Lung (tissue), 12 donors: ENCODE results near the gene ATP6V1E1. TPM values are rescaled to one million over a fixed set of nuclear protein-coding genes. Genes with fewer than 3 reads are reported as not detected.

Experiments used
- ATAC-seq: fragments of 200-7000 bp; cut with Tn5 transposase; one replicate; pipeline ENCODE4 v1.9.1; 2020; ENCODE audit warnings: moderate number of reproducible peaks; ENCODE audit not compliant: insufficient read depth, low FRiP score
- DNase-seq, 3 donors: peaks; one replicate each; pipeline ENCODE4 v3.0.0-alpha.2; 2013 to 2017
- H3K27ac ChIP-seq, 2 donors: one replicate each; pipeline ENCODE4 v1.5.1; 2013; ENCODE audit warnings: mild to moderate bottlenecking in 2 of 2, moderate library complexity in 2 of 2, control low read depth in 1 of 2, inconsistent platforms in 1 of 2, low read depth in 1 of 2, low read length in 1 of 2
- H3K27me3 ChIP-seq, 3 donors: one replicate each; pipeline ENCODE4 v1.5.1; 2013; ENCODE audit warnings: low read length in 2 of 3; ENCODE audit not compliant: control insufficient read depth in 3 of 3, insufficient read depth in 3 of 3
- H3K36me3 ChIP-seq, 4 donors: one replicate each; pipeline ENCODE4 v1.5.1; 2013; ENCODE audit warnings: low read length in 4 of 4, mild to moderate bottlenecking in 1 of 4, moderate library complexity in 1 of 4; ENCODE audit not compliant: control insufficient read depth in 4 of 4, insufficient read depth in 4 of 4
- H3K4me1 ChIP-seq, 5 donors: one replicate each; pipeline ENCODE4 v1.5.1; 2013; ENCODE audit warnings: low read length in 5 of 5, mild to moderate bottlenecking in 2 of 5, moderate library complexity in 1 of 5; ENCODE audit not compliant: control insufficient read depth in 5 of 5, insufficient read depth in 5 of 5
- H3K4me3 ChIP-seq: one replicate; pipeline ENCODE4 v1.5.1; 2013; ENCODE audit warnings: mild to moderate bottlenecking, control low read depth, moderate library complexity
- H3K9ac ChIP-seq, 2 donors: one replicate each; pipeline ENCODE4 v1.5.1; 2013; ENCODE audit warnings: low read length in 2 of 2, control low read depth in 1 of 2; ENCODE audit not compliant: insufficient read depth in 1 of 2
- H3K9me3 ChIP-seq, 4 donors: one replicate each; pipeline ENCODE4 v1.5.1; 2013; ENCODE audit warnings: low read length in 3 of 4, mild to moderate bottlenecking in 1 of 4, moderate library complexity in 1 of 4; ENCODE audit not compliant: control insufficient read depth in 4 of 4, insufficient read depth in 3 of 4
- CTCF ChIP-seq: IDR thresholded peaks from 2 replicates; pipeline ENCODE4 v1.5.1; 2012; ENCODE audit warnings: mild to moderate bottlenecking; ENCODE audit errors: control extremely low read depth, extremely low read depth
- WGBS, 2 donors: extraction: QIAGEN DNeasy Blood & Tissue Kit; methylation state at CpG; one replicate each; pipeline ENCODE4 v1.1.7; 2013; 5-methylcytosine and 5-hydroxymethylcytosine counted together
- polyA plus RNA-seq, 2 donors: library from polyadenylated mRNA; stranded (reverse); fragments of 200-250 nt; gene quantifications; one replicate each; pipeline ENCODE4 v1.2.1, GENCODE V29; 2013
- total RNA-seq, 2 donors: library from RNA; depleted of rRNA in 1 of 2; stranded (reverse); fragments of >200 nt in 1 of 2; gene quantifications; one replicate each; pipeline ENCODE4 v1.2.1, GENCODE V29; 2014 to 2021
- donor health status: control.
- donor health status: control.
- donor health status: Bipolar disorder and iron deficiency.
- donor health status: healthy.
- donor health status: DM: yes; HTN: yes; CAD: no.

The ATP6V1E1 gene
- total and polyA plus RNA-seq, 4 donors = 109 to 199 (median 124) TPM

DNA sequence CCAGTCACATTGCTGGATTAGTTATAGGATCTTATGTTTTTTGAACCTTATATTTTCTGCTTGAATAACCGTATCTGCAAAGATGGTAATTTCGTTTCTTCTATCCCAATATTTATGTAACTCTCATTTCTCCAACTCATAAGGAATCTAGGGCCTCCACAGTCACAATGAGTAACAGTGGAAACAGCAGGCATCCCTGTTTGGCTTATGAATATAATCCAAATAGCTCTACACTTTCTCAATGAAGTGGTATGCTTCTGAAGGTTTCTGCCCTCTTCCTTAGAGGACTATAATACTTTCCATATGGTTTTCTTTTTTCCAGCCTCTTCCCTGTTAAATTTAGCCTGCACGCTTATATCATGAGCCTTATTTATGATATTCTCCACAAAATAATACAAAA, 16.5 kb downstream of the ATP6V1E1 start:
- H3K4me3 ChIP-seq = no peak overlapping the region
- WGBS, 2 donors = 61 to 80% methylated on average over 3 of the region's 3 CpGs
- ATAC-seq = no peak

GRCh38 chr22:17607891-17608521, 20.5 kb downstream of the ATP6V1E1 start:
- Histone ChIP-seq H3K4me1 (peaks cover 0 to 15% (median 4%) of the 10 kb centered on the region in 5 donors), H3K9me3 (no peaks in the 10 kb centered on the region), H3K4me3 (no peak overlapping the region), H3K27ac (no peak overlapping the region), H3K9ac (no peak overlapping the region), H3K27me3 (no peaks in the 10 kb centered on the region), H3K36me3 (peaks cover 0 to 17% (median 11%) of the 10 kb centered on the region in 4 donors)
- WGBS, 2 donors = 93 to 97% methylated on average over 4 of the region's 4 CpGs
- no peak for DNase-seq
- TF ChIP-seq CTCF = no peak
- no peak for ATAC-seq

More for the DNA sequence above, 16.5 kb downstream of the ATP6V1E1 start:
- no peak for TF ChIP-seq CTCF
- no peak overlapping the region for H3K9ac ChIP-seq
- peaks cover 0 to 18% (median 12%) of the 10 kb centered on the region in 4 donors for H3K36me3 ChIP-seq
- H3K4me1 ChIP-seq = peaks cover 0 to 13% (median 0%) of the 10 kb centered on the region in 5 donors
- H3K27ac ChIP-seq = no peak overlapping the region
- no peak for DNase-seq
- H3K27me3 ChIP-seq = no peaks in the 10 kb centered on the region
- H3K9me3 ChIP-seq = no peaks in the 10 kb centered on the region

DNA sequence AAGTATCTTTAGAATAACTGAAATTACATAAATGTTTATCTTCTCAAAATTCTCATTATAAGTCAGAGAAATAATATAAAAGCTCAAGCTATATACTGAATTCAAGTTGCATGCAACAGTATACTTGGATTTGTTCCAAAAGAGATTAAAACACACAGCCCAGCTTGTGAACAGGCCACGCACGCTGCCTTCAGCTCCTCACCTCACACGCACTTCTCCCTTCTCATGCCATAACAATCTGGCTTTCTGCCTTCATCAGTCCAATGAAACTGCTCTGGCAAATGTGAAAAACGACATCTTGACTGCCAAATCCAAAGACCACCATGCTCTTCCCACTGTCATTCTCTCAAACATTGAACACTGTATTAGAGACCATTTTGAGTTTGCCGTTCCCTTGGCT, 22.1 kb downstream of the ATP6V1E1 start:
- Histone ChIP-seq H3K4me1 (peaks cover 0 to 15% (median 4%) of the 10 kb centered on the region in 5 donors), H3K36me3 (peaks cover 0 to 10% (median 6%) of the 10 kb centered on the region in 4 donors), H3K27me3 (no peaks in the 10 kb centered on the region), H3K4me3 (no peak overlapping the region), H3K9me3 (no peaks in the 10 kb centered on the region), H3K9ac (peak overlapping the region in 1 of 2 donors; percentile 75), H3K27ac (peak overlapping the region in 1 of 2 donors; percentile 1)
- peak; percentile 65 to 87 (median 78) for DNase-seq
- no peak for TF ChIP-seq CTCF
- WGBS, 2 donors = 66 to 73% methylated on average over 5 of the region's 5 CpGs
- ATAC-seq = no peak
